NCI-H146 treated with DMSO at 0.1 percent for 48 hours (cell line): Measurements from ENCODE around the gene PLEKHA3.
"Not testable (repeated sequence)": the region's sequence is repeated elsewhere in the genome, so short reads cannot be mapped to it uniquely, and the experiment has no call there.

ENCODE experiments used
- DNase-seq: peaks from one replicate; lab custom pipeline; 2025; ENCODE audit not compliant: unreplicated experiment; lab: John Stamatoyannopoulos, UW

PLEKHA3 gene

GRCh38 chr2:178480227-178481181 lies at the start of gene PLEKHA3:
PLEKHA3 (plus strand) TSS chr2:178480457; CDS start chr2:178480870, 413 bp downstream.
- DNase-seq, result peak; percentile 81

GRCh38 chr2:178436662-178437061 lies 43.6 kb upstream of the PLEKHA3 start:
- DNase-seq, result no peak

GRCh38 chr2:178441426-178441825 lies 38.8 kb upstream of the PLEKHA3 start:
- DNase-seq, result no peak

- no peak for DNase-seq
Measured at GRCh38 chr2:178448968-178449661, 31.1 kb upstream of the PLEKHA3 start.

- no peak for DNase-seq
Measured at GRCh38 chr2:178449700-178450523, 30.3 kb upstream of the PLEKHA3 start.

- DNase-seq, result peak; percentile 62
Measured at GRCh38 chr2:178450524-178450773, 29.8 kb upstream of the PLEKHA3 start.

- peak; percentile 91 for DNase-seq
Measured at GRCh38 chr2:178450774-178451525, 29.3 kb upstream of the PLEKHA3 start, which contains the start of the genes PJVK and PRKRA. PJVK (plus strand) TSS chr2:178451378; CDS start chr2:178453410, 2,032 bp downstream. PRKRA (minus strand) TSS chr2:178451175; CDS start chr2:178451030, 145 bp downstream.

GRCh38 chr2:178452334-178452733 lies 27.9 kb upstream of the PLEKHA3 start:
- DNase-seq, result no peak

GRCh38 chr2:178452870-178453269 lies 27.4 kb upstream of the PLEKHA3 start:
- no peak for DNase-seq

GRCh38 chr2:178455947-178456346 lies 24.3 kb upstream of the PLEKHA3 start:
- no peak for DNase-seq

- no peak for DNase-seq
Measured at GRCh38 chr2:178457390-178457886, 22.8 kb upstream of the PLEKHA3 start.

GRCh38 chr2:178469219-178469849 lies 10.9 kb upstream of the PLEKHA3 start:
- DNase-seq, result no peak

- DNase-seq, result not testable (repeated sequence)
Measured at GRCh38 chr2:178471313-178471712, 8.9 kb upstream of the PLEKHA3 start.

- no peak for DNase-seq
Measured at GRCh38 chr2:178473373-178473772, 6.9 kb upstream of the PLEKHA3 start.

GRCh38 chr2:178473931-178474330 lies 6.3 kb upstream of the PLEKHA3 start:
- DNase-seq, result no peak

- no peak for DNase-seq
Measured at GRCh38 chr2:178474560-178474959, 5.7 kb upstream of the PLEKHA3 start.

GRCh38 chr2:178476477-178476876 lies 3.8 kb upstream of the PLEKHA3 start:
- DNase-seq, result no peak

GRCh38 chr2:178477443-178478129 lies 2.7 kb upstream of the PLEKHA3 start:
- no peak for DNase-seq

- no peak for DNase-seq
Measured at GRCh38 chr2:178478130-178478438, 2.2 kb upstream of the PLEKHA3 start.
